ENCODE data around the gene MYOD1.

DNA sequence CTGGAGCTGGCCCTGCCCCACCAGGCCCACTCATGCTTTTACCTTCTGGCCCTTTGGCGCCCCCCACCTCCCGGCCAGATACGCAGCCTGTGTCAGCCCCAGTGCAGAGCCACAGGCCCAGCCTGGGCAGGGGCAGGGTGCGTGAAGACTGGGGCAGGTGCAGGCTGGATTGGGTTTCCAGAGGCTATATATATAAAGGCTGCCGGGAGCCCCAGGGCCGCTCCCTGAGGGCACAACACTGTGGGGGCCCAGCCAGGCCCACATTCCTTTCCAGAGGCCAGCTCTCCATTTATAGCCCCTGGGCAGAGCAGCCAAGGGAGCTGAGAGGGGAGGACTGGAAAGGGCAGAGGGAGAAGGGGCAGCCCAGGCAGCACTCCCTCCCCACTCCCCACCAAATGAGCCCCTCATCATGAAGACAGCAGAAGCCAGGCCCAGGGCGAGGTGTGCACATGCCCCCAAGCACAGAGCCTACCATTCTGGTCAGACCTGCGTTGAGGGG, 5.0 kb upstream of the MYOD1 start:
- TF ChIP-seq CTCF (IDR thresholded peaks at IDR 0.05) (no peak), POLR2A (IDR thresholded peaks at IDR 0.05) (no peak), EP300 (IDR thresholded peaks at IDR 0.05) (no peak)

Measured in ovary (tissue), 3 donors.